ENCODE measurements around the gene JHY. TPM values are rescaled to one million over a fixed set of nuclear protein-coding genes. Genes with fewer than 3 reads are reported as not detected.

The JHY gene
- total RNA-seq, 1 experiment from 2014 or later: 0.79 TPM

DNA sequence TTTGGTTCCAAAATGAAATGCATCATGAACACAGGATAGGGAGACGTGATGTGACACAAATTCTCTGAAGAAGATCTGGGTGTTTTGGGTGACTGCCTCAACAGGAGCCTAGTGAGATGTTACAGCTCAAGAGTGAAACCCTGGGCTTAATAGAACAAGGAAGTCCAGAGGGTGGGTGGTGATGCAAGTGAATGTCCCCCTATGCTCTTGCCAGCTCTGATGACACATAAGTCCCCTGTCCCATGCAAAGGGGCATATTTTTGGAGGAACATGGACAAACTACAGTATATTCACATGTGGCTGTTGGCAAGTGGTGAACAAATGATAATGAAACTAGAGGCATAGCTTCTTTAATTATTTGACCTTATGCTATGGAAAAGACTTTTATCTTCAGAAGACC, 35.1 kb upstream of the JHY start:
- H4K91ac ChIP-seq (ENCODE audit: insufficient read length, low read depth, low read length): no peak overlapping the region
- H2BK12ac ChIP-seq (ENCODE audit: insufficient read length, low read depth, low read length): no peak overlapping the region
- H3K4me1 Mint-ChIP-seq: peaks cover 18 to 22% of the 10 kb centered on the region in 2 experiments
- H3K27me3 ChIP-seq (ENCODE audit: insufficient read depth, low read length): no peaks in the 10 kb centered on the region
- TF ChIP-seq, protein P1, sequence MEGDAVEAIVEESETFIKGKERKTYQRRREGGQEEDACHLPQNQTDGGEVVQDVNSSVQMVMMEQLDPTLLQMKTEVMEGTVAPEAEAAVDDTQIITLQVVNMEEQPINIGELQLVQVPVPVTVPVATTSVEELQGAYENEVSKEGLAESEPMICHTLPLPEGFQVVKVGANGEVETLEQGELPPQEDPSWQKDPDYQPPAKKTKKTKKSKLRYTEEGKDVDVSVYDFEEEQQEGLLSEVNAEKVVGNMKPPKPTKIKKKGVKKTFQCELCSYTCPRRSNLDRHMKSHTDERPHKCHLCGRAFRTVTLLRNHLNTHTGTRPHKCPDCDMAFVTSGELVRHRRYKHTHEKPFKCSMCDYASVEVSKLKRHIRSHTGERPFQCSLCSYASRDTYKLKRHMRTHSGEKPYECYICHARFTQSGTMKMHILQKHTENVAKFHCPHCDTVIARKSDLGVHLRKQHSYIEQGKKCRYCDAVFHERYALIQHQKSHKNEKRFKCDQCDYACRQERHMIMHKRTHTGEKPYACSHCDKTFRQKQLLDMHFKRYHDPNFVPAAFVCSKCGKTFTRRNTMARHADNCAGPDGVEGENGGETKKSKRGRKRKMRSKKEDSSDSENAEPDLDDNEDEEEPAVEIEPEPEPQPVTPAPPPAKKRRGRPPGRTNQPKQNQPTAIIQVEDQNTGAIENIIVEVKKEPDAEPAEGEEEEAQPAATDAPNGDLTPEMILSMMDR (conservative IDR thresholded peaks at IDR 0.05): no peak
- no peak overlapping the region for H2BK15ac ChIP-seq (ENCODE audit: low read depth, low read length)
- H3K4me3 Mint-ChIP-seq: no peak overlapping the region
- no peaks in the 10 kb centered on the region for H4K20me1 ChIP-seq (ENCODE audit: control insufficient read depth, insufficient read depth, insufficient read length)
- no peak overlapping the region for H4K8ac ChIP-seq (replicated peaks; ENCODE audit: insufficient read length, low read depth, low read length)
- no CpG with 5 or more reads among the region's 1 CpG for WGBS (ENCODE audit: extremely low coverage, insufficient read length, low lambda C conversion rate)
- no peak overlapping the region for H3K18ac ChIP-seq (ENCODE audit: insufficient read length, low read depth, low read length)
- no peak overlapping the region for H2AFZ ChIP-seq (ENCODE audit: low read length)
- H3K9ac ChIP-seq (ENCODE audit: extremely low read depth, insufficient read length, low read length): no peak overlapping the region
- H3T11ph ChIP-seq (ENCODE audit: low read length): no peak overlapping the region
- H3K27ac ChIP-seq (ENCODE audit: insufficient read length, low read depth, low read length): no peak overlapping the region
- H3K4me1 ChIP-seq (ENCODE audit: insufficient read depth, low read length): peaks cover 5% of the 10 kb centered on the region
- H3K79me2 ChIP-seq (ENCODE audit: insufficient read depth, low read length): no peaks in the 10 kb centered on the region
- H3K14ac ChIP-seq (ENCODE audit: insufficient read depth, low read length): no peak overlapping the region
- H4K5ac ChIP-seq (ENCODE audit: insufficient read length, low read depth, low read length): no peak overlapping the region
- H3K27ac Mint-ChIP-seq: no peak overlapping the region
- no peaks in the 10 kb centered on the region for H3K9me3 Mint-ChIP-seq
- no peaks in the 10 kb centered on the region for H3K9me3 ChIP-seq (ENCODE audit: control insufficient read depth, low read depth, low read length)
- no peak overlapping the region for H3K4me2 ChIP-seq (ENCODE audit: insufficient read depth, insufficient read length, low read length)
- H3K23me2 ChIP-seq (ENCODE audit: insufficient read length, low read depth, low read length, poor library complexity, severe bottlenecking): no peaks in the 10 kb centered on the region
- H3K27me3 Mint-ChIP-seq (ENCODE audit: low read depth): no peaks in the 10 kb centered on the region
- H3K4ac ChIP-seq (ENCODE audit: low read depth, low read length): no peak overlapping the region
- H2BK20ac ChIP-seq (ENCODE audit: low read depth, low read length, poor library complexity, severe bottlenecking): no peak overlapping the region
- H3K36me3 Mint-ChIP-seq (ENCODE audit: insufficient read depth in 1 of 3, low read depth in 3 of 3): no peaks in the 10 kb centered on the region
- no peaks in the 10 kb centered on the region for H3K79me1 ChIP-seq (ENCODE audit: insufficient read depth, low read depth, low read length, poor library complexity, severe bottlenecking)
- no peak overlapping the region for H3K23ac ChIP-seq (ENCODE audit: insufficient read length, low read depth, low read length)
- H2BK5ac ChIP-seq (ENCODE audit: insufficient read length, low read length): no peak overlapping the region
- no peak overlapping the region for H2BK120ac ChIP-seq (ENCODE audit: low read depth, low read length, poor library complexity, severe bottlenecking)
- no peak overlapping the region for H3K56ac ChIP-seq (ENCODE audit: insufficient read length, low read depth, low read length)
- no peak overlapping the region for H2AK5ac ChIP-seq (ENCODE audit: insufficient read length, low read length)
- DNase-seq: no peak
